ENCODE results near the gene CABYR.
A peak's percentile ranks its signal among the peaks of the same experiment; 100 is the strongest.
"Not testable (repeated sequence)": the region's sequence is repeated elsewhere in the genome, so short reads cannot be mapped to it uniquely, and the experiment has no call there.

CABYR gene

GRCh38 chr18:24130494-24130893, 8.4 kb upstream of the CABYR start:
- H3K4me1 ChIP-seq, result peaks cover 0 to 14% (median 3%) of the 10 kb centered on the region in 4 donors
- peaks cover 0 to 16% (median 0%) of the 10 kb centered on the region in 3 donors for H3K36me3 ChIP-seq
- intact Hi-C loops (cut with DNase I; ENCODE audit: low total_unique reads), result no loop called here
- no peak for DNase-seq
- TF ChIP-seq CTCF (IDR thresholded peaks at IDR 0.05), result no peak
- no peaks in the 10 kb centered on the region for H3K27me3 ChIP-seq
- H3K27ac ChIP-seq, result no peak overlapping the region
- no peaks in the 10 kb centered on the region for H3K9me3 ChIP-seq
- H3K4me3 ChIP-seq, result no peak overlapping the region

- intact Hi-C loops (cut with DNase I; ENCODE audit: low total_unique reads), result no loop called here
- no peak for TF ChIP-seq CTCF (IDR thresholded peaks at IDR 0.05)
- Histone ChIP-seq H3K4me3 (no peak overlapping the region), H3K36me3 (peaks cover 0 to 7% (median 0%) of the 10 kb centered on the region in 3 donors), H3K9me3 (no peaks in the 10 kb centered on the region), H3K27me3 (no peaks in the 10 kb centered on the region), H3K27ac (no peak overlapping the region), H3K4me1 (peaks cover 0 to 17% (median 3%) of the 10 kb centered on the region in 4 donors)
- no peak for DNase-seq
These were observed 1.9 kb upstream of the CABYR start for GRCh38 chr18:24136967-24137373.

GRCh38 chr18:24138409-24138788, 463 bp upstream of the CABYR start:
- no peaks in the 10 kb centered on the region for H3K36me3 ChIP-seq
- peak overlapping the region; percentile 69 to 71 for H3K27ac ChIP-seq
- H3K9me3 ChIP-seq, result no peaks in the 10 kb centered on the region
- intact Hi-C loops (cut with DNase I; ENCODE audit: low total_unique reads), result no loop called here
- DNase-seq, result no peak
- H3K4me3 ChIP-seq, result peak overlapping the region; percentile 59 to 76
- no peak for TF ChIP-seq CTCF (IDR thresholded peaks at IDR 0.05)
- H3K27me3 ChIP-seq, result no peaks in the 10 kb centered on the region
- peaks cover 0 to 17% (median 3%) of the 10 kb centered on the region in 4 donors for H3K4me1 ChIP-seq

GRCh38 chr18:24140697-24141096, 1.8 kb downstream of the CABYR start:
- Histone ChIP-seq H3K4me3 (no peak overlapping the region), H3K27ac (no peak overlapping the region), H3K9me3 (no peaks in the 10 kb centered on the region), H3K36me3 (no peaks in the 10 kb centered on the region), H3K4me1 (peaks cover 0 to 17% (median 3%) of the 10 kb centered on the region in 4 donors), H3K27me3 (no peaks in the 10 kb centered on the region)
- no peak for DNase-seq
- no peak for TF ChIP-seq CTCF (IDR thresholded peaks at IDR 0.05)
- intact Hi-C loops (cut with DNase I; ENCODE audit: low total_unique reads), result no loop called here

- Histone ChIP-seq H3K27me3 (no peaks in the 10 kb centered on the region), H3K27ac (no peak overlapping the region), H3K4me1 (peaks cover 0 to 17% (median 3%) of the 10 kb centered on the region in 4 donors), H3K9me3 (no peaks in the 10 kb centered on the region), H3K4me3 (no peak overlapping the region), H3K36me3 (no peaks in the 10 kb centered on the region)
- no peak for TF ChIP-seq CTCF (IDR thresholded peaks at IDR 0.05)
- no peak for DNase-seq
- intact Hi-C loops (cut with DNase I; ENCODE audit: low total_unique reads), result no loop called here
These were observed 3.5 kb downstream of the CABYR start for GRCh38 chr18:24142376-24142775.

- H3K36me3 ChIP-seq, result peaks cover 4 to 21% (median 12%) of the 10 kb centered on the region in 3 donors
- H3K4me3 ChIP-seq; H3K4me1 ChIP-seq; H3K27ac ChIP-seq; H3K9me3 ChIP-seq; H3K27me3 ChIP-seq; DNase-seq; intact Hi-C loops (cut with DNase I; ENCODE audit: low total_unique reads): not testable (repeated sequence)
These were observed 10.7 kb downstream of the CABYR start for GRCh38 chr18:24149591-24149990.

Data from tibial artery (tissue), 4 donors.